ENCODE data around the gene FOXM1.

The FOXM1 gene

DNA sequence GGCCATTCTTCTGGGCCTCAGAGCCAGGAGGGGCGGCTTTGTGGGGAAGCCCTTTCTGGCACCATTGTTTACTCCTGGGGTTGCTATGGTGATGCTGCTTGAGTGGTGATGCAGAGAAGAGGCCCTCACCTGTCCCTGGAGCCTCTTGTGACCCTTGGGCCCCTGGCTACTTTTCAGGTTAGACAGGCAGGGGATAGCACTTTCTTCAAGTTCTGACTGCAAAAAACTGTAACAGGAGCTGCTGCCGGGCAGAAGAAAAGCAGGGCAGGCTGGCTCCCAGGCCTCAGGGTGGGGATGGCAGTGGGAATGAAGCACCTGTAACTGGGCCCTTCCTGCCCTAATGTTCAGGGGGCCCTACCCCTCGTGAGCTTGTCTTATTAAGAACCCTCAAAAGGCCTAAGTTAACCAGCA is 19.9 kb downstream of the FOXM1 start, which contains the start of gene TEX52:
TEX52 (minus strand) TSS at position 19 of the 411 bp plus-strand sequence; CDS start at position 6, 13 bp downstream.
- TF ChIP-seq, protein P1, sequence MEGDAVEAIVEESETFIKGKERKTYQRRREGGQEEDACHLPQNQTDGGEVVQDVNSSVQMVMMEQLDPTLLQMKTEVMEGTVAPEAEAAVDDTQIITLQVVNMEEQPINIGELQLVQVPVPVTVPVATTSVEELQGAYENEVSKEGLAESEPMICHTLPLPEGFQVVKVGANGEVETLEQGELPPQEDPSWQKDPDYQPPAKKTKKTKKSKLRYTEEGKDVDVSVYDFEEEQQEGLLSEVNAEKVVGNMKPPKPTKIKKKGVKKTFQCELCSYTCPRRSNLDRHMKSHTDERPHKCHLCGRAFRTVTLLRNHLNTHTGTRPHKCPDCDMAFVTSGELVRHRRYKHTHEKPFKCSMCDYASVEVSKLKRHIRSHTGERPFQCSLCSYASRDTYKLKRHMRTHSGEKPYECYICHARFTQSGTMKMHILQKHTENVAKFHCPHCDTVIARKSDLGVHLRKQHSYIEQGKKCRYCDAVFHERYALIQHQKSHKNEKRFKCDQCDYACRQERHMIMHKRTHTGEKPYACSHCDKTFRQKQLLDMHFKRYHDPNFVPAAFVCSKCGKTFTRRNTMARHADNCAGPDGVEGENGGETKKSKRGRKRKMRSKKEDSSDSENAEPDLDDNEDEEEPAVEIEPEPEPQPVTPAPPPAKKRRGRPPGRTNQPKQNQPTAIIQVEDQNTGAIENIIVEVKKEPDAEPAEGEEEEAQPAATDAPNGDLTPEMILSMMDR (IDR thresholded peaks at IDR 0.05; ENCODE audit: low read depth, low read length, missing control alignments): no peak
- in situ Hi-C loops (cut with HindIII; ENCODE audit: low sequenced_read_pairs): no loop called here
- no peak within 1 kb of the TSS for H3K4me3 ChIP-seq (ENCODE audit: low read depth, low read length)
- DNase-seq (ENCODE audit: low read depth): no peak

- no peak for DNase-seq (ENCODE audit: low read depth)
- in situ Hi-C loops (cut with HindIII; ENCODE audit: low sequenced_read_pairs): no loop called here
- TF ChIP-seq, protein P1 (IDR thresholded peaks at IDR 0.05; ENCODE audit: low read depth, low read length, missing control alignments): no peak
- no peak overlapping the region for H3K4me3 ChIP-seq (ENCODE audit: low read depth, low read length)
These were observed 20.9 kb downstream of the FOXM1 start for GRCh38 chr12:2856051-2856450.

DNA sequence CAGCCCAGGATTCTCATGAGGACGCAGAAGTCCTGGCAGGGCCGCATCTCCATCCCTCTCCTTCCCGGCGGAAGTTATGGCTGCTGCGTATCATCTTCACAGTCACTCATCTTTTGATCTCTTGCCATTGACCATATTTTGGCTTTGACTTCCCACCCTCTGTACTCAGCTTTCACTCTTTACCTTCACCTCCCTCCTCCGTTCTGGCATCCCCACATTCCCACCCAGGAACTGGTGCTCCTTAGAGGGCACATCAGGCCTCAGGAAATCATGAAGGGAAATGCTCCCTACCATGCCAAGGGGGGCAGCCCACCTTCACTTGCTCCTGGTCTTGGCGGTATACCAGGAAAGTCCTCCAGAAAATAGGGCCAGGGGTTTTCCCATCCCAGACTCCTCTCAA is 21.4 kb downstream of the FOXM1 start:
- no peak overlapping the region for H3K4me3 ChIP-seq (ENCODE audit: low read depth, low read length)
- TF ChIP-seq, protein P1 (IDR thresholded peaks at IDR 0.05; ENCODE audit: low read depth, low read length, missing control alignments): no peak
- DNase-seq (ENCODE audit: low read depth): no peak
- in situ Hi-C loops (cut with HindIII; ENCODE audit: low sequenced_read_pairs): no loop called here

GRCh38 chr12:2854669-2855453 is 22.1 kb downstream of the FOXM1 start:
- in situ Hi-C loops (cut with HindIII; ENCODE audit: low sequenced_read_pairs): no loop called here
- no peak overlapping the region for H3K4me3 ChIP-seq (ENCODE audit: low read depth, low read length)
- TF ChIP-seq, protein P1 (IDR thresholded peaks at IDR 0.05; ENCODE audit: low read depth, low read length, missing control alignments): no peak
- no peak for DNase-seq (ENCODE audit: low read depth)

GRCh38 chr12:2853626-2854025 is 23.3 kb downstream of the FOXM1 start:
- no peak overlapping the region for H3K4me3 ChIP-seq (ENCODE audit: low read depth, low read length)
- TF ChIP-seq, protein P1 (IDR thresholded peaks at IDR 0.05; ENCODE audit: low read depth, low read length, missing control alignments): peak; percentile 96
- in situ Hi-C loops (cut with HindIII; ENCODE audit: low sequenced_read_pairs): no loop called here
- peak; percentile 62 for DNase-seq (ENCODE audit: low read depth)

GRCh38 chr12:2851931-2852330 is 25.0 kb downstream of the FOXM1 start:
- in situ Hi-C loops (cut with HindIII; ENCODE audit: low sequenced_read_pairs): no loop called here
- TF ChIP-seq, protein P1 (IDR thresholded peaks at IDR 0.05; ENCODE audit: low read depth, low read length, missing control alignments): no peak
- no peak for DNase-seq (ENCODE audit: low read depth)
- no peak overlapping the region for H3K4me3 ChIP-seq (ENCODE audit: low read depth, low read length)
